Limb (tissue), 2 donors: ENCODE results near the gene C1orf35.

ENCODE experiments used
- DNase-seq, 2 donors: peaks; one replicate each; pipeline ENCODE4 v3.0.0-alpha.2; 2016; ENCODE audit errors: extremely low spot score in 2 of 2

Gene C1orf35

DNA sequence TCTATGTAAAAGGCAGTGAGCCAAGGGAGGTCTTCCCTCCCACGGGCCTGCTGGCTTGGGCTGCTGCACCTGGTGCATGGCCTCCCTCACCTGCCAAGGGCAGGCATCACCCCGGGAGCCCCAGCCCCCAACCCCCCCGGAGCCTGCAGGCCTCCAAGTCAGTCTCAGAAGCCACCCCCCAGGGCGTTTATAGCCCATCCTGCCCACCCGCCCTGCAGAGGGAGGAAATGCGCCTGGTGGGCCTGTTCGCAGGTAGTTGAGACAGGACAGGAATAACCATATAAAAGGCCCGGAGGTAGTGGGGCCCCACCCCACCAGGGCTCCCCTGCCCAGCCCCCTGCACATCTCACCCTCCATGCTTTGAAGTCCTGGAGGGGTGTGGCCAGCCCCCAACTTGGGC lies 38.8 kb downstream of the C1orf35 start:
- DNase-seq, result no peak

DNA sequence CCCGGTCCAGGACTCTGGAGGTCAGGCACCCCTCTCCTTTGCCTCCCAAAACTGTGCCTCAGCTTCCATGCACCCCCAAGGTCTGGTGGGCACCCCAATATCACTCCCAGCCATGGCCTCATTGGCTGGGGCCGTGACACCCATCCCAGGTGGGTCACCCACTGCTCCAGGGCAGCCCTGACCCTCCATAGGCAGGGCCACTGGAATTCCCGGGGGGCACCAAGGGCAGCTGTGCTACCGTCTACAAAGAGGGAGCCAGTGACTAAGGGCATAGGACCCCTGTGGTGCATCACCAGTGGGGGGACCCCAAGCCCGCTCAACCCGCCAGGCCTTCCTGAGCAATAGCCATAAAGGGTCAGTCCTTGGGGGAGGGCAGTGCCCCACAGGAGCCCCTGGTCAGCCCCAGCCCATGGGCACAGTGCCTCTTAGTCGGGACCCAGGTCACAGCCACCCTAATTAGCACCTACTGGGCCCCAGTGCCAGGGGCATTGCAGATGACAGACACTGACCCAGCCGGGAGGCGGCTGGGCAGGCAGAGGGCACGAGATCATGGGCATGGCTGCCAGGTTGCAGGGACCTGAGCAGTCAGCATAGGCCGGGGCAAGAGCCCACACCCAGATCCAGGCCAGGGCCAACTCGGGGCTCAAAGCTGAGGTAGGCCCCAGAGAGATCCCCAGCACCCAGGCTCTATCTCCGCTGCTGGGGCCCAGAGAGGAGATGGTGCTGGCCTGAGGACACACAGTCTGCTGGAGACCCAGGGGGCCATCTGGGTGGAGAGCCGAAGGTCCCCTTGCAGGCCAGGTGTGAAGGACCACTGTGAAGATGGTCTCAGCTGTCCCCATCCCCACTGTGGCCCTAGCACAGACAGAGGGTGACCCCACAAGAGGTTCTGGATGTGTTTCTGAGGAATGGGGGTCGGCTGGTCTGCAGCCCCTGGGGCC lies 39.6 kb downstream of the C1orf35 start:
- no peak for DNase-seq

- no peak for DNase-seq
Measured at GRCh38 chr1:228062812-228063211, 40.3 kb downstream of the C1orf35 start.

DNA sequence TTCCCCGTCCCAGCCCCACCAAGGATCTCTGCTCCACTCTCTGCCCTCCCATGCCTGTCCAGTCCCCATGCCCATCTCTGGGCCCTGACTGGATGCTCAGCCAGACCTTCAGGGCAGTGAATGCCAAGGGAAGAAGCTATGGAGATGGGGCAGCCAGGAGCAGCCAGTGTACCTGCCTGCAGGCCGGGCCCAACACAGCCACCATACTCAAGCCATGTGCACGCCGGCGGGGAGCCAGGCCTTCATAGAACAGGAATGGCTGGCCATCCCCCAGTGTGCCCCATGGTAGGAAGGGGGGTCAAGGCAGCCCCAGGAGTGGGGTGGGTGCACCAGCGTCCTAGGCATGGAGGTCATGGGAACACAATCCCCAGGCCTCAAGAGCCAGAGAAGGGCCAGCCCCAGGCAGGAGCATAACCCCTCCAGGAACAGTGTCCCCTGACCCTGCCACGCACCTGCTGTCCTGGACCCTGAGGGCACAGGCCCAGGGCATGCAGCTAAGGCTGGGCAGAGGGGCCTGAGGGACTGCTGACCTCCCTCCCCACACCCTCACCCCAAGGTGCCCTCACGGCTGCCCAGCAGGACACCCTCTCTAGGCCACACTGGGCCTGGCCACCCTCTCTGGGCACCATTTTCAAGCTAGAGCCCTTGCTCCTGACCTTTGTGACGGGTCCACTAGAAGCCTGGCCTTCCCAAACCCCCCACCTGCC lies 40.9 kb downstream of the C1orf35 start:
- no peak for DNase-seq

DNA sequence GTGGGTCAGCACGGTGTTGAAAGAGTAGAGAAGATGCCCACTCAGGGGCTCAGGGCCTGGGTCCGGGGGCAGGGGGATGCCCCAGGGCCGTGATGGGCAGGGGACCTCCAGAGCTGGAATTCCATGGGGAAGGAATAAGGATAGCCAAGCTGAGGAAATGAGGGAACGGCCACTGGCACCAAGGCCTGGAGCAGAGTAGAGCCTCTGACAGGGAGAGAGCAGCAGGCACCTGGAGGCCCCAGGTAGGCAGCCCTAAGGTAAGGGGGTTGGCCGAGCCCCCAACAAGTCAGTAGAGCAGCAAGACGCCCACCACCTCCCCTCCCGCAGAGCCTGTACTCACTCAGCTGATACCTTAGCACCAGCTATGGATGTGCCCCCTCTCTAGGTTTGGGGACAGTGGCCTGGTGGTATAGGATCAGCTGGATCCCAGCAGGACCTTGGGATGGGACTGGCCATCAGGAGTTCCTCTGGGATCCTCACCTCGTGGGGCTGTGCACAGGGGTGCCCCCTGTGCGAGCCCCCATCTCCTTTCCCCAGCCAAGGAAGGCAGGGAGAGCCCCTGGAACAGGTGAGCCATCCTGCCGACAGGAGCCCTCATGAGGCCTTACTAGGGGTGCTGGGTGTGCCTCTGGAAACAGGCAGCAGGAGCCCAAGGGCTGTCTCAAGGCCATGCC lies 41.6 kb downstream of the C1orf35 start:
- DNase-seq, result no peak

DNA sequence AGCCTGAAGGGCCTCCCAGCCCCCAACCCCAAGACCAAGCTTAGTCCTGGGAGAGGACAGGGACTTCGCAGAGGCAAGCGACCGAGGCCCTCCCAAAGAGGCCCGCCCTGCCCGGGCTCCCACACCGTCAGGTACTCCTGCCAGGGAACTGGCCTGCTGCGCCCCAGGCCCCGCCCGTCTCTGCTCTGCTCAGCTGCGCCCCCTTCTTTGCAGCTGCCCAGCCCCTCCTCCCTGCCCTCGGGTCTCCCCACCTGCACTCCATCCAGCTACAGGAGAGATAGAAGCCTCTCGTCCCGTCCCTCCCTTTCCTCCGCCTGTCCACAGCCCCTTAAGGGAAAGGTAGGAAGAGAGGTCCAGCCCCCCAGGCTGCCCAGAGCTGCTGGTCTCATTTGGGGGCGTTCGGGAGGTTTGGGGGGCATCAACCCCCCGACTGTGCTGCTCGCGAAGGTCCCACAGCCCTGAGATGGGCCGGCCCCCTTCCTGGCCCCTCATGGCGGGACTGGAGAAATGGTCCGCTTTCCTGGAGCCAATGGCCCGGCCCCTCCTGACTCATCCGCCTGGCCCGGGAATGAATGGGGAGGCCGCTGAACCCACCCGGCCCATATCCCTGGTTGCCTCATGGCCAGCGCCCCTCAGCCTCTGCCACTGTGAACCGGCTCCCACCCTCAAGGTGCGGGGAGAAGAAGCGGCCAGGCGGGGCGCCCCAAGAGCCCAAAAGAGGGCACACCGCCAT lies 42.5 kb downstream of the C1orf35 start:
- DNase-seq, result no peak

GRCh38 chr1:228059634-228060457 lies 43.3 kb downstream of the C1orf35 start:
- DNase-seq, result peak in 1 of 2 donors; percentile 60

DNA sequence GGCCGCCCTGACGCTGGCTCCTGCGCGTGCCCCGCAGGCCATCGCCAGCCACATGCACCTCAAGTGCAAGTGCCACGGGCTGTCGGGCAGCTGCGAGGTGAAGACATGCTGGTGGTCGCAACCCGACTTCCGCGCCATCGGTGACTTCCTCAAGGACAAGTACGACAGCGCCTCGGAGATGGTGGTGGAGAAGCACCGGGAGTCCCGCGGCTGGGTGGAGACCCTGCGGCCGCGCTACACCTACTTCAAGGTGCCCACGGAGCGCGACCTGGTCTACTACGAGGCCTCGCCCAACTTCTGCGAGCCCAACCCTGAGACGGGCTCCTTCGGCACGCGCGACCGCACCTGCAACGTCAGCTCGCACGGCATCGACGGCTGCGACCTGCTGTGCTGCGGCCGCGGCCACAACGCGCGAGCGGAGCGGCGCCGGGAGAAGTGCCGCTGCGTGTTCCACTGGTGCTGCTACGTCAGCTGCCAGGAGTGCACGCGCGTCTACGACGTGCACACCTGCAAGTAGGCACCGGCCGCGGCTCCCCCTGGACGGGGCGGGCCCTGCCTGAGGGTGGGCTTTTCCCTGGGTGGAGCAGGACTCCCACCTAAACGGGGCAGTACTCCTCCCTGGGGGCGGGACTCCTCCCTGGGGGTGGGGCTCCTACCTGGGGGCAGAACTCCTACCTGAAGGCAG lies 44.0 kb downstream of the C1orf35 start:
- no peak for DNase-seq

DNA sequence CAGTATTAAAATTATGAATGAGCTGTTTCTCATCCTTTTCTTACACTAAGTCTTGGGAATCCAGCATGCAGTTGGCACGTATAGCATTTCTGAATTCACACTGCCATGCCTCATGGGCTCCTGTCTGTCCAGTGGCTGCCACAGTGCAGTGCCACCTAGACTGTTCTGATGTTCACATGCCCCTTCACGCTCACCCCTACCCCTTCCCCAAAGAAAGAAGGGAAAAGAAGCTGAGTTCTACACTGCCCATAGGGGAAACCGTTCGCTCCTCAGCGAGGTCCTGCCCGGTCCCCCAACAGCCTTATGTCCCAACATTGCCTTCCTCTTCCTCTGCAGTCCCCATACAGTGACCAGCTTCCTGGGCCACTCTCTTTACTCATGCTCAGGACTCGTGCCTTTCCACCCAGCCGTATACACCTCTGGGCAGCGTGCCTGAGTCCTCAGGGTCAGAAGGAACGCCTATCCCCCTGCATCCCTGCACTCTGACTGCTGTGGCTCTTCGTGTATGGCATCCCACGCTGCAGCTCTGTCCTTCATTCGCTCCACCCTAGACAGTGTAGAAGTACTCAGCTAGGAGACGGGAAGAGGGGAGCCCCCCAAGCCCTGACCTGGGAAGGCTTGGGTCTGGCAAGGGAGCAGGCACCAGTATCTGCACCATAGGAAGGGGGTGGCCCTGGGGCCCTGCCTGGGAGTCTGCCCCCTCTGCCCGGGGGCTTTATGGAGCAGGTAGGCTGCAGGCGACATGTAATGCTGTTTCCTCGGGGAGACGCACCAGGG lies 44.8 kb downstream of the C1orf35 start:
- no peak for DNase-seq
